OCI-LY3 (cell line): ENCODE results near the gene TMEM88.

Experiments
- H2AFZ ChIP-seq: fragments of 200-600, 300-600 bp; shearing (Covaris generic); 2 replicates; pipeline ENCODE4 v1.6.0; 2014; ENCODE audit warnings: antibody characterized with exemption, low read depth, low read length
- H3K27ac ChIP-seq: fragments of 200-600, 300-600 bp; sonication (generic); 2 replicates; pipeline ENCODE4 v1.5.1; 2014; ENCODE audit warnings: mild to moderate bottlenecking, low read length, moderate library complexity, mixed read lengths
- H3K27me3 ChIP-seq: fragments of 200-600, 300-600 bp; sonication (generic); 2 replicates; pipeline ENCODE4 v1.6.1; 2014; ENCODE audit warnings: low read depth, low read length, mixed read lengths
- H3K36me3 ChIP-seq: fragments of 200-600, 300-600 bp; sonication (generic); replicated peaks from 2 replicates; pipeline ENCODE3; 2014; ENCODE audit warnings: low read depth, low read length, mixed read lengths
- H3K4me1 ChIP-seq: fragments of 300-600, 200-600 bp; sonication (generic); 2 replicates; pipeline ENCODE4 v1.6.1; 2014; ENCODE audit warnings: low read length, mixed read lengths
- H3K4me2 ChIP-seq: fragments of 200-600, 300-600 bp; sonication (generic); 2 replicates; pipeline ENCODE4 v1.6.1; 2014; ENCODE audit warnings: low read length, mixed read lengths
- H3K4me3 ChIP-seq: fragments of 300-600, 200-600 bp; sonication (generic); 2 replicates; pipeline ENCODE4 v1.5.1; 2014; ENCODE audit warnings: antibody characterized with exemption, mild to moderate bottlenecking, low read length, moderate library complexity
- H3K79me2 ChIP-seq: fragments of 300-600, 200-600 bp; shearing (Covaris generic); 2 replicates; pipeline ENCODE4 v1.6.1; 2014; ENCODE audit warnings: mild to moderate bottlenecking, low read length, mixed read lengths
- H3K9ac ChIP-seq: fragments of 300-600, 200-600 bp; shearing (Covaris generic); 2 replicates; pipeline ENCODE4 v1.6.0; 2014; ENCODE audit warnings: mild to moderate bottlenecking, low read length, moderate library complexity
- H3K9me3 ChIP-seq: fragments of 200-600, 300-600 bp; shearing (Covaris generic); 2 replicates; pipeline ENCODE4 v1.6.1; 2014; ENCODE audit warnings: low read length, mixed read lengths; ENCODE audit not compliant: insufficient read depth
- H4K20me1 ChIP-seq: fragments of 200-600, 300-600 bp; sonication (generic); 2 replicates; pipeline ENCODE4 v1.6.1; 2016; ENCODE audit warnings: low read length, mixed read lengths; ENCODE audit not compliant: insufficient read depth
- CTCF ChIP-seq: fragments of 200-600, 300-600 bp; sonication (generic); IDR thresholded peaks from 2 replicates; pipeline ENCODE4 v1.5.1; 2014; ENCODE audit warnings: antibody characterized with exemption, low read length, low read depth
- EZH2phosphoT487 ChIP-seq: fragments of 200-600 bp; shearing (Covaris generic); IDR thresholded peaks from 2 replicates; pipeline ENCODE4 v1.6.1; 2018; ENCODE audit warnings: antibody characterized with exemption, mixed run types, low read depth

Gene TMEM88

DNA sequence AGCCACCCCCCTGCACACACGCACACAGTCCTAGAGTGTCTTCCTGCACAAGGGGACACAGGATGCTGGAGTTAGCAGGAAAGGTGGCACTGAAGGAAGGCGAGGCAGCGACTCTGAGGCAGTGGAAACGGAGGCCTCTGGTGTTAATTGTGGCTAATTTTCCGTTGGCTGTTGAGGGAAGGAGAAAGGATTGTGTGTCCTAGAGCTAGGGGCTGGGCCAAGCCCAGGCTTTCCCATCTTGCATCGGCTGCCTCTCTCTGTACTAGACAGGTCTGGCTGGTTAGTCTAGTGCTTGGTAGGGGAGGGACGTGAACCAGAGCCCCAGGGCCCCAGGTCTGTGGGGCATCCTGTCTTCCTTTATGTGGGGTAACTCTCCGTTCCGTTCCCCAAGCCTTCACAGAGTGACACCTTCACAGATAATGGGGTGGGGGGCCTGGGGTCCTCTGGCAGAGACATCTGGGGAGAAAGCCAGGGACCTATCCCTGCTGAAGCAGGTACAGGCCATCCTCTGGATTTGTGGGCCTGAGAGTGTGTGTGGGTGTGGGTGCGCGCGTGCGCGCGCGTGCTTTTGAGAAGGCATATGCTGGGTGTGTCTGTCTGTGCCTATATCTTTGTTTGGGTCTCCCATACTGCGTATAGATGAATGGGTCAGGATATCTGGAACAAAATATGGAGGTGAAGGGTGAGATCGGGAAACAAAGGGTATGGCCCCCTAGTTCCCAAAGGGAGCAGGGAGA is 33.5 kb downstream of the TMEM88 start, which contains the start of gene CHD3:
Gene CHD3, plus strand, starts transcription at position 606 of the 737 bp plus-strand sequence. CDS start 212 bp downstream, outside the sequence.
- H2AFZ ChIP-seq: no peak within 1 kb of the TSS

GRCh38 chr17:7889166-7889955 is 34.5 kb downstream of the TMEM88 start:
- Histone ChIP-seq H2AFZ (no peak overlapping the region), H4K20me1 (peaks cover 5% of the 10 kb centered on the region; the same call in 1 of the 2 replicates), H3K79me2 (peaks cover 39% of the 10 kb centered on the region), H3K4me2 (no peak overlapping the region), H3K9ac (no peak overlapping the region), H3K4me3 (no peak overlapping the region), H3K9me3 (no peaks in the 10 kb centered on the region), H3K27ac (no peak overlapping the region), H3K27me3 (no peaks in the 10 kb centered on the region), H3K4me1 (peaks cover 4% of the 10 kb centered on the region; the same call in 1 of the 2 replicates), H3K36me3 (peaks cover 3% of the 10 kb centered on the region)
- TF ChIP-seq EZH2phosphoT487 (no peak), CTCF (no peak)

More for the DNA sequence above, 33.5 kb downstream of the TMEM88 start, which contains the start of gene CHD3:
- peak within 1 kb of the TSS; percentile 41 for H3K27ac ChIP-seq
- H3K4me2 ChIP-seq: peak within 1 kb of the TSS; percentile 94
- no peaks in the 10 kb centered on the region for H3K9me3 ChIP-seq
- H3K4me3 ChIP-seq: peak within 1 kb of the TSS; percentile 99
- peaks cover 39% of the 10 kb centered on the region for H3K79me2 ChIP-seq
- TF ChIP-seq EZH2phosphoT487 (no peak), CTCF (no peak)
- peaks cover 12% of the 10 kb centered on the region; the same call in 1 of the 2 replicates for H3K4me1 ChIP-seq
- H3K9ac ChIP-seq: peak within 1 kb of the TSS; percentile 91
- no peaks in the 10 kb centered on the region for H3K27me3 ChIP-seq
- H4K20me1 ChIP-seq: peaks cover 5% of the 10 kb centered on the region; the same call in 1 of the 2 replicates
- H3K36me3 ChIP-seq: no peaks in the 10 kb centered on the region

- Histone ChIP-seq H3K4me1 (no peaks in the 10 kb centered on the region), H3K9ac (no peak overlapping the region), H2AFZ (no peak overlapping the region), H3K9me3 (no peaks in the 10 kb centered on the region), H3K4me2 (no peak overlapping the region), H3K27ac (no peak overlapping the region), H3K36me3 (peaks cover 18% of the 10 kb centered on the region), H3K79me2 (peaks cover 9% of the 10 kb centered on the region), H4K20me1 (no peaks in the 10 kb centered on the region), H3K4me3 (no peak overlapping the region), H3K27me3 (no peaks in the 10 kb centered on the region)
- TF ChIP-seq EZH2phosphoT487 (no peak), CTCF (no peak)
Observed at GRCh38 chr17:7893187-7893880, 38.5 kb downstream of the TMEM88 start.
